HepG2 (cell line): ENCODE results near the gene DUSP5. TPM values are rescaled to one million over a fixed set of nuclear protein-coding genes. Genes with fewer than 3 reads are reported as not detected.

Experiments
- ATAC-seq: fragments of 200-7000 bp; cut with Tn5 transposase; 3 replicates; pipeline ENCODE4 v1.9.1; 2020; ENCODE audit warnings: mild to moderate bottlenecking, moderate library complexity
- BruUV-seq: library from RNA; stranded (reverse); fragments of 400-500 nt; replicated peaks from 2 replicates; lab custom pipeline; 2021; lab: Mats Ljungman, UMichigan
- CTCF ChIA-PET: fragments of 300-600 bp; formaldehyde crosslinking; extraction: SDS; loops from one replicate; lab custom pipeline; 2021; ENCODE audit warnings: low total read pairs, inconsistent platforms, low intra/inter-chr PET ratio; lab: Yijun Ruan, JAX
- POLR2A ChIA-PET: fragments of 350-600 bp; sonication (Branson Sonifier 250); formaldehyde crosslinking; loops from one replicate; lab custom pipeline; 2020; ENCODE audit warnings: antibody characterized with exemption, inconsistent platforms; lab: Yijun Ruan, JAX
- DNase-seq: peaks from one replicate; pipeline ENCODE4 v3.0.0-alpha.2; 2015; ENCODE audit warnings: low spot score
- FAIRE-seq: peaks from 3 replicates; lab custom pipeline; 2011; peaks lifted over from hg19 to GRCh38; lab: Jason Lieb, UNC
- H2AFZ ChIP-seq: one replicate; pipeline ENCODE4 v1.6.1; 2011; ENCODE audit warnings: low read length, inconsistent platforms
- H3K27ac ChIP-seq: fragments of 300-600 bp; 3 replicates; pipeline ENCODE4 v1.8.0; 2011; ENCODE audit warnings: mixed run types, mild to moderate bottlenecking, mixed read lengths, low read length, inconsistent platforms; ENCODE audit not compliant: insufficient read depth; ENCODE audit errors: extremely low read length
- H3K27me3 ChIP-seq, 2 experiments: fragments of 200-600 bp in 1 of 2; 2 replicates in 1 of 2; 3 replicates in 1 of 2; pipeline versions ENCODE4 v1.6.0 to v1.8.0; 2011; ENCODE audit warnings: low read length in 2 of 2, mild to moderate bottlenecking in 2 of 2, moderate library complexity in 2 of 2, inconsistent platforms in 1 of 2; ENCODE audit not compliant: insufficient read depth in 2 of 2, control insufficient read depth in 1 of 2
- H3K36me3 ChIP-seq, 2 experiments: fragments of 200-600 bp in 1 of 2; replicated peaks in 1 of 2; 2 replicates in 1 of 2; 3 replicates in 1 of 2; pipeline versions ENCODE4 v1.5.1 to v1.8.0; 2011; ENCODE audit warnings: low read length in 2 of 2, inconsistent platforms in 1 of 2; ENCODE audit not compliant: insufficient read depth in 2 of 2, control insufficient read depth in 1 of 2
- H3K4me1 ChIP-seq: 2 replicates; pipeline ENCODE4 v1.5.1; 2012; ENCODE audit warnings: low read length, inconsistent platforms; ENCODE audit not compliant: insufficient read depth
- H3K4me2 ChIP-seq: 2 replicates; pipeline ENCODE4 v1.6.0; 2011; ENCODE audit warnings: low read depth, low read length, inconsistent platforms
- H3K4me3 ChIP-seq, 3 experiments: fragments of 200-600 bp in 1 of 3; sonication (generic), shearing (Covaris generic) in 1 of 3; replicated peaks in 1 of 3; 2 replicates each; pipeline ENCODE4 v1.5.1; 2011 to 2016; ENCODE audit warnings: low read length in 3 of 3, inconsistent platforms in 2 of 3, low read depth in 2 of 3, mild to moderate bottlenecking in 2 of 3, control low read depth in 1 of 3, mixed read lengths in 1 of 3; ENCODE audit not compliant: insufficient read depth in 1 of 3
- H3K79me2 ChIP-seq: one replicate; pipeline ENCODE4 v1.6.1; 2011; ENCODE audit warnings: low read length, inconsistent platforms; ENCODE audit not compliant: insufficient read depth
- H3K9ac ChIP-seq: 2 replicates; pipeline ENCODE4 v1.6.0; 2011; ENCODE audit warnings: mild to moderate bottlenecking, low read depth, low read length, inconsistent platforms; ENCODE audit not compliant: insufficient read depth
- H3K9me3 ChIP-seq: 2 replicates; pipeline ENCODE4 v1.5.1; 2012; ENCODE audit warnings: mild to moderate bottlenecking, low read length
- H4K20me1 ChIP-seq: 2 replicates; pipeline ENCODE4 v1.6.0; 2011; ENCODE audit warnings: inconsistent platforms, mild to moderate bottlenecking, low read length, moderate library complexity; ENCODE audit not compliant: insufficient read depth
- FOSL2 ChIP-seq: sonication (generic); formaldehyde crosslinking; IDR thresholded peaks from 2 replicates; pipeline ENCODE4 v1.4.0; 2020; ENCODE audit warnings: missing genetic modification reagents
- PRDM15 ChIP-seq: sonication (generic); formaldehyde crosslinking; IDR thresholded peaks from 2 replicates; pipeline ENCODE4 v1.4.0; 2020; ENCODE audit warnings: missing genetic modification reagents
- RNF219 ChIP-seq: sonication (generic); formaldehyde crosslinking; IDR thresholded peaks from 2 replicates; pipeline ENCODE4 v1.5.0; 2020; ENCODE audit warnings: mild to moderate bottlenecking, missing genetic modification reagents
- ZBTB33 ChIP-seq: sonication (generic); formaldehyde crosslinking; IDR thresholded peaks from 2 replicates; pipeline ENCODE4 v1.4.0; 2020; ENCODE audit warnings: missing genetic modification reagents
- WGBS: methylation state at CpG from one replicate; pipeline ENCODE4 v1.1.6; 2017; ENCODE audit warnings: low lambda C conversion rate; 5-methylcytosine and 5-hydroxymethylcytosine counted together
- in situ Hi-C: cut with HindIII; loops from 2 replicates; pipeline ENCODE4 v1.10.0; 2017; ENCODE audit warnings: low pct_unique_long_range_greater_than_20kb; ENCODE audit not compliant: extremely low pct_ligation_motif_present
- intact Hi-C: fragments of 100-400 bp; cut with micrococcal nuclease; formaldehyde crosslinking; loops from one replicate; pipeline ENCODE4 v1.10.0; 2022; ENCODE audit not compliant: unreplicated experiment
- polyA plus RNA-seq, 8 experiments: library from polyadenylated mRNA; depleted of rRNA in 3 of 8; stranded (reverse) in 7 of 8; unstranded in 1 of 8; fragments of >200 nt; fragmentation: Illumina TruSeq in 4 of 8; extraction: Trizol in 4 of 8; gene quantifications; 2 replicates each; pipeline versions ENCODE4 v1.2.1 to v1.2.3, GENCODE V29; 2011 to 2016; ENCODE audit warnings: low read depth in 4 of 8, missing spikeins in 1 of 8, mixed read lengths in 1 of 8; ENCODE audit not compliant: insufficient read depth in 1 of 8
- total RNA-seq, 5 experiments: library from RNA; depleted of rRNA; stranded (reverse); fragments of >200 nt; fragmentation: Illumina TruSeq; extraction: Trizol; gene quantifications; 2 replicates each; pipeline ENCODE4 v1.2.3, GENCODE V29; 2016; ENCODE audit warnings: low read depth in 1 of 5

The DUSP5 gene
- total and polyA plus RNA-seq, 2 of the 13 experiments (the other 11 are each of a cell fraction or from before 2014, with no cell fraction given): 1.4 to 3.7 TPM

GRCh38 chr10:110494532-110494931 is 3.2 kb upstream of the DUSP5 start:
- peaks cover 10% of the 10 kb centered on the region; the same call in 1 of the 2 replicates for H3K4me1 ChIP-seq
- no peak overlapping the region for H3K4me3 ChIP-seq
- DNase-seq: no peak
- H4K20me1 ChIP-seq: no peaks in the 10 kb centered on the region
- H3K27ac ChIP-seq: no peak overlapping the region
- intact Hi-C loops: no loop called here
- no peak overlapping the region for H2AFZ ChIP-seq
- POLR2A ChIA-PET: no interaction called here
- H3K36me3 ChIP-seq: no peaks in the 10 kb centered on the region
- CTCF ChIA-PET: no interaction called here
- no peak for FAIRE-seq
- in situ Hi-C loops: no loop called here
- no peak overlapping the region for H3K9ac ChIP-seq
- no peak overlapping the region for H3K4me2 ChIP-seq
- WGBS: 0% methylated on average over 3 of the region's 3 CpGs
- H3K9me3 ChIP-seq: no peaks in the 10 kb centered on the region
- no peaks in the 10 kb centered on the region for H3K79me2 ChIP-seq
- peaks cover 2 to 36% of the 10 kb centered on the region in 2 experiments; a peak in 4 of 5 replicates for H3K27me3 ChIP-seq
- TF ChIP-seq FOSL2 (peak; percentile 34), PRDM15 (no peak)
- ATAC-seq: no peak
- BruUV-seq: no TSS peak

- no peaks in the 10 kb centered on the region for H3K36me3 ChIP-seq
- TF ChIP-seq RNF219 (no peak), ZBTB33 (CRISPR knock-in tag) (peak; percentile 43; the same call in 1 of the 2 replicates)
- TF ChIP-seq, all 625 proteins: peak for 1
- no peaks in the 10 kb centered on the region for H3K9me3 ChIP-seq
- CTCF ChIA-PET: no interaction called here
- H3K9ac ChIP-seq: no peak overlapping the region
- no peak overlapping the region for H2AFZ ChIP-seq
- H3K4me3 ChIP-seq: no peak overlapping the region
- no peak overlapping the region for H3K27ac ChIP-seq
- no peaks in the 10 kb centered on the region for H3K79me2 ChIP-seq
- peaks cover 2 to 48% of the 10 kb centered on the region in 2 experiments; a peak in 4 of 5 replicates for H3K27me3 ChIP-seq
- no peaks in the 10 kb centered on the region for H4K20me1 ChIP-seq
- ATAC-seq: no peak
- 54% methylated on average over 25 of the region's 25 CpGs for WGBS
- DNase-seq: no peak
- in situ Hi-C loops: no loop called here
- H3K4me2 ChIP-seq: no peak overlapping the region
- intact Hi-C loops: no loop called here
- peaks cover 11% of the 10 kb centered on the region for H3K4me1 ChIP-seq
- POLR2A ChIA-PET: no interaction called here
- no TSS peak for BruUV-seq
- no peak for FAIRE-seq
These were observed 1.8 kb upstream of the DUSP5 start for GRCh38 chr10:110495731-110496552.
